ENCODE results near the gene ZNF716.
"Not testable (repeated sequence)": the region's sequence is repeated elsewhere in the genome, so short reads cannot be mapped to it uniquely, and the experiment has no call there.

ZNF716 gene

GRCh38 chr7:57449904-57450303, at the start of gene ZNF716:
Gene ZNF716 (plus strand): TSS chr7:57450177. CDS start chr7:57450289, 112 bp downstream.
- no peak for DNase-seq

DNA sequence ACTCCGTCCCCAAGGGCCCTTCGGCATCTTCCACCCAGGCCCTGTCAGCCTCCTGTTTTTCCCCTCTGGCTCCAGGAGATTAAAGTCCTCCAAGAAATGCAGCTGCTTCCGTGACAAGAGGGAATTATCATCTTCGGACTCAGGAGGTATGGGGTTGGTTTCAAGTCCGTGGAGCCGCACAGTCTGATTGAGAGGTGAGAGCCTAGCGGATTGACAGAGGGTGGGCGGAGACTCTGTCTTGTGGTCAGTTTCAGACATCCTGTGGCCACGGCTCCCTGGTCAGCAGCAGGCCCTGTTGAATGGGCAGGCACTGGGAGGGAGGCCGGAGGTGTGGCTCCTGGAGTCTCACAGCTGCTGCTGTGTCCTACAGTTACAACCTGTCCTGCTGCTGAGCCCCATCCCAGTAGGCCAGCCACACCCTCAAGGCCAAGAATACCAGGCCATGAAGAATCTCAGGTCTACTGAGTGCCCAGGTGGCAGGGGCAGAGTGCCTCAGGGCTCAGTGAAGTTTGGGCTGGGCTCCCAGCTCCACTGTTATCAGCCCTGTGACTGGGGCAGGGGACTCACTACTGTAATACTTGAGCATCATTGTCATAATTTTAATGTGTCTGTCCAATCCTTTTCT, 49.3 kb upstream of the ZNF716 start:
- DNase-seq: no peak

DNA sequence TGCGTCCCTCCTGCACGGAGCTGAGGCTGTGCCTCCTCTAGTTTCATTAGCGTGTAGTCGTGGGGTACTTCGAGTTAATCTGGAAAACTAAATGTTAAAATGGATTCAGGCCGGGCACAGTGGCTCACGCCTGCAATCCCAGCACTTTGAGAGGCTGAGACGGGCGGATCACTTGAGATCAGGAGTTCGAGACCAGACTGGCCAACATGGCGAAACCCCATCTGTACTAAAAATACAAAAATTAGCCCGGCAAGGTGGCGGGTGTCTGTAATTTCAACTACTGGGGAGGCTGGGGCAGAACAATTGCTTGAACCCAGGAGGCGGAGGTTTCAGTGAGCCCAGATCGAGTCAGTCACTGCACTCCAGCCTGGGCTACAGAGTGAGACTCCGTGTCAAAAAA, 46.9 kb upstream of the ZNF716 start:
- DNase-seq: not testable (repeated sequence)

DNA sequence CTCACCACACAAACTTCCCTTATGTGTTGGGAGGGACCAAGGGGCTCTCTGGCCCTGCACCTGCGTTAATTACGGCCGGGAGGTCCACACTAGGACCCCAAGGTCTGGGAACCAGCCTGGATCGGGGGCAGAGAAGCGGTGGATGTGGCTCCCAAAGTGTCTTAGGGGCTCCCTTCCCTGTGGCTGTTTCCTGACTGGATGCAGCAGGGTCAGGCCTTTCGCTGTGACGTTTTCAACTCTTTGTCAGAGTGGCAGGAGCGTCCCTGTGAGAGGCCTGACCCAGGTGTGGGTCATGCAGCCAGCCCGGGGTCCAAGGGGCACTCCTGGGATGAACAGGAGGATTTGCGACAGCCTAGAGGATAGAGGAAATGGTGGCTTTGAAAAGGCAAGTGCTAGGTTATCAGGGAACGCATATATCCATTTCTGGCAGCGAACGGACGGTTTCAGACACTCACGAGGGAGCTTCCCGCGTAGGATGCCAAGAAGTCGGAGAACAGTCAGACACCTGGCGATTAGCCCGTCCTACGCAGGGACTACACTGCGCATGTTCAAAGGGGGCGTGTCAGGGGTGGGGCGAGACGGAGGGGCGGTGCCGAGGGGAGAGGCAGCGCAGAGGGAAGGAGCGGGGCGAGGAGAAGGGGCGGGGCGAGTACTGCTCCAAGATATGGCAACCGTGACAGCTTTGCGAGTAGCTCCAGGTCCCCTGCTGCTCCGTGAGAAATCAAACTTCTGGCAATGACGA, 46.2 kb upstream of the ZNF716 start:
- no peak for DNase-seq

- no peak for DNase-seq
Measured at GRCh38 chr7:57404343-57404966, 45.5 kb upstream of the ZNF716 start.

DNA sequence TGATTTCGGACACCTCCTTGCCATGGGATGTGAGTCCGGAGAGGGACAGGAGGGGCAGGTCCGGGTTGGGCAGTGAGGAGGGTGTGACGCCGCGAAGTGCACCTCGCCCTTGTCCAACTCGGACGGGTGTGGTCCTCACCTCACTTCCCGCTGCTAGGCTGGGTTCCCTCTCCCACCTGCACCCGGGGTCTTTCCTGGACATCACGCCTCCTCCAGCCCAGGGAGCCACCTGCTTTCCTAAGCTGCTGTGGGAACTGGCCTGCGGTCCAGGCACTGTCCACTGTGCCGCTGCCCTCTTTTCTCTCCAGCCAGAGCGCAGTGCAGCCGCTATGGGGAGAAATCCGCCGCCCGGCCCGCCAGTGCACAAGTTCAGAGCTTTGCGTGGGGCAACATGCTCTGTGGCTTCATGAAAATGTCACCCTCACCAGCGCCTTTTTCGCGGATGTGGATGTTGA, 45.0 kb upstream of the ZNF716 start:
- DNase-seq: no peak

DNA sequence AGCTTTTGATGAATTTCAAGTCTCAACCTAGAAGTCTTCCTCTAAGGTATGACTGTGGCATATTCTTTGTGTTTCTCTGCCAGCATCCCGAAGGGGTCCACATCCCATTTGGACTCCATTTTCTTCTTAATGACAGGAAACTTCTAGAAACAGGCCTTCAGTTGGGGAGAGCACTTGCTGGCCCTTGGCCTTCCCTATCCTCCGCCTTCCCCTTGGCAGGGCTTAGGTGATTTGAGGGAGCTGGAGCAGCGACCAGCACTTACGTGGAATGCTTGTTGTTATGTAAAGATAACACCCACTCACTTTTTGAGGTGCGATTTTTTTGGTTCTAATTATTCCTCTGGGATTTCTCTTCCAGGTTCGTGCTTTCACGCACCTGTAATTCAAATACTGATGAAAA, 42.9 kb upstream of the ZNF716 start:
- no peak for DNase-seq

DNA sequence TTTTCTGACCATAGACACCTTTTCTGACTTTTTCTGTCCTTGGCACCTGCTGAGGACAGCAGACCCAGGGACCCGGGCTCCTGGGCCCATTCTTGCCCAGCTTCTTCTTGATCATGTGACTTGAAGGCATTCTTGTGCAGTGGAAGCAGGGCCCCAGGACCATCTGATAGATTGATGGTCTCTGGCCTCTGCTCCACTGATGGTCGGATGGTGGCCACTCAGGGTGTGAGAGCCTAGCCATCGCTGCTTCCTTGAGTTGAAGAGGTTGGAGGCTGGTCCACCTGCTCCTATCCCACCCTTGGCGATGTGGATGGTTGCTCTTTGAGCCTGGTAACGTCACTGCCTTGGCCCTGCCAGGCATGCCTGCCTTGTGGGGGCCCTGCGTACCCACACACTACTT, 37.8 kb upstream of the ZNF716 start:
- DNase-seq: no peak

DNA sequence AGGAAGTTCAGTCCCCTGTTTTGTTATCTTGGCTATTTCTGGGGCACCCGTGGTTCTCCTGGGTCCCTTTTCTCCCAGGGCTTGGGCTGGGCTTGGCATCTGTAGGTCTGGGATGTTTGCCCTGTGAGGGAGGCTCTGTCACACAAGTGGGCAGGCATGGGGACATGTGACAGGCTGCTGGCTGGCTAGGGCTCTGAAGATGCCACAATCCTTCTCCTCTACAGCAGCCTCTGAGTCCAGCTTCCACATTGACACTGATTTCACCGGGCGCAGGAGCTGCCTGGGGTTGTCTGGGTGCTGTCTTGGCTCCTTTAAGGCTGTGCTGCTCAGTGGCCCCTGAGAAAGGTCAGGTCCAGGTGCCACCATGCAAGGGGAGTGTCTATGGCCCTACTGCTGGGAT, 37.4 kb upstream of the ZNF716 start:
- no peak for DNase-seq

DNA sequence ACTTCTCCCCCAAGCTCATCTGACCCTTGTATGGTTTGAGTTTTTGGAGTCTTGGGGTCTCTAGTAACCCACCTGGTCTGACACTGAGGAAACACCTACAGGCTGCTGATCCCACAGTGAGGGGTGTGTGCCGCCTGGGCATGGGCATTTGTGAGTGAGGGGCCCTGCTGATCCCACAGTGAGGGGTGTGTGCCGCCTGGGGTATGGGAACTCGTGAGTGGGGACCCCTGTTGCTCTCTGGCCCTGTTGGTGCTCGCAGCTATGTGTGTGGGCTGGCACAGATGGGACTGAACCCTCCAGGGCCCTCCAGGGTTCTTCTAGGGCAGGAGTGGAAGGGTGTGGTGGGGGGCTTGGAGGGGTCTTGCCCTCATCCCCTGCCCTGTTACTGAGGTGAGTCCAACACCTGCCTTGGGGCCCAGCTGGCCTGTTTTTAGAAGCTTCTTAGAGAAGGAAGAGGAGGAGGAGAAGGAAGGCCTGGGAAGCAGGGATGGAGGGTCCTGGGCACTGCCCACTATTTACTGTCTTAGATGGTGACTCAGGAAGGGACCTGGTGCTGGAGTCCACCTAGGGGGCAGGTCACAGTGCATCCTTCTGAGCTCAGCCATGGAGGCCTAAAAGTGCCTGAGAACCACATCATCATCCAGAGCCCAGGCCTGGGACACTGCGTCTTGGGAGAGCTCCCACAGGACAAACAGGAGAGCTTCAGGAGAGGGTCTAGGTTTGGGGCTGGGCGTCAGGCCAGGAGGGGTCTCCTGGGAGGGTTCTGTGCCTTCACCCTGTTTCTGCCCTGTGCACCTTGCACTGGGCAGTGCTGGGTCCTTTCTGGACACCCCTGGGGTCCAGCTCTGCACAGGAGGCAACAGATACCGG, 36.2 kb upstream of the ZNF716 start:
- DNase-seq: no peak

DNA sequence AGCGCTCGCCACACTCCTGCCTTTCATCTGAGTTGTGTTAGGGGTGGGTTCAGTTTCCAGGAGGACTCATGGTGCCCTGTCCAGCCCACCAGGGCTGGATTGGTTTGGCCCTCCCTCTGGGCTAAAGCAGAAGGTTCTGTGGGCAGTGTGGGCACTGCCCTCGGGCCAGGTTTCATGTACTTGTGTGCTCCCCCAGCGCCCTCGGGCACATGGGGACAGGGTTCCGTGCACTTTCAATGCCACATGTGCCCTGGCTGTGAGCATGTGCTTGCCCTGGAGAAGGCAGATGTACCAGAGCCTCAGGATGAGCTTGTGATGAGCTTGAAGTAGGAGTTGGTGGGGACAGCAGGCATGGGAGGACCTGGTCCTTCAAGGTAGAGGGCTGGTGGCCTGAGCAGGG, 35.6 kb upstream of the ZNF716 start:
- no peak for DNase-seq

GRCh38 chr7:57414852-57415251, 35.1 kb upstream of the ZNF716 start:
- DNase-seq: no peak

DNA sequence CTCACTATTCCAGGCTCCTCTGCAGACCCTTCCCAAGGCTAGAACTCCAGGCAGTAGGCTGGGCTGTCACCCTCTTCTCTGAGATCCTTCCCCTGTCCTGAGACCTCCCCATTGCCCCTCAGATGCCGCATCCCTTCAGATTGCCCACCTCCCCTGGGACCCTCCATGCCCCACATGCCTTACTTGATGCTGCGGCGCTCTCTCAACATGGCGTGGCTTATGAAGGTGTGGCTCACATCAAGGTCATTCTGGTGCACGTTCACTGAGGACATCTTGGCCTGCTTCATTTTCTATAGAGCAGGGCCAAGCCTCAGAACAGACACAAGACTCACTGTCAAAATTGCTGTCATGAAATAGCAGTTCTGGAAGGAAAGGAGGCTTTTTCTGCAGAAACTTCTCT, 34.7 kb upstream of the ZNF716 start:
- DNase-seq: no peak

GRCh38 chr7:57415730-57416129, 34.2 kb upstream of the ZNF716 start:
- DNase-seq: no peak

DNA sequence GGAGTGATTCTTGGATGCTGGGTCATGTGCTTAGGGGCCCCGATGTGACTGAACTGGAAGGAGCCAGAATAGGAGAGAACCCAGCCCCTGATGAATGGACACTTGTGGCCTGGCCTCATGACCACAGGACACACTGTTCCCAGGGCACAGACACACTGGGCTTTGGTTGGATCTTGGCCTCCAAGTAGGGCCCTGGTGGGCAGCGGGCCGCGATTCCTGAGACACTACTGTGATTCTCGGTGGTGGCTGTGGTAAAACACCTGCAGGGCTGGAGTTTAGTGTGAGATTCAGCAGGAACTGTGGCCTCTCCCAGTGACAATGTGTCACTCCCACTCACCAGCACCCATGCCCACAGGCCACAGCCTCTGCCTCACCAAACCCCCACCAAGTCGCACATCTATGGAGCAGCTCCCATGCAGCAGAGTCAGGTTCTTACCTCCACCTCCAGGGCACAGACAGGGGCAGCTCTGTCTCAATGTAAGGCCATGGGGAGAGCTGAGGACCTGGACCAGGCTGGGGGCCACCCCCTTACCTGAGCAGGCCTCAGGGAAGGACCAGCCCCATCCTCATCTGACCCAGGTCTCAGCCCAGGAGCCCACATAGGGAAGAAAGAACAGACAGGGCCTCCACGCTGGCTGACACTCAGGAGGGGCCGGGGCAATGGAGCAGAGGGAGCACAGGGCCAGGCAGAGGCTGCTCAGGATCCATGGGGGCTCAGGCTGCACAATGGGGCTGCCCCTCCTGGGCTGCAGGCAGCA, 33.2 kb upstream of the ZNF716 start:
- no peak for DNase-seq

DNA sequence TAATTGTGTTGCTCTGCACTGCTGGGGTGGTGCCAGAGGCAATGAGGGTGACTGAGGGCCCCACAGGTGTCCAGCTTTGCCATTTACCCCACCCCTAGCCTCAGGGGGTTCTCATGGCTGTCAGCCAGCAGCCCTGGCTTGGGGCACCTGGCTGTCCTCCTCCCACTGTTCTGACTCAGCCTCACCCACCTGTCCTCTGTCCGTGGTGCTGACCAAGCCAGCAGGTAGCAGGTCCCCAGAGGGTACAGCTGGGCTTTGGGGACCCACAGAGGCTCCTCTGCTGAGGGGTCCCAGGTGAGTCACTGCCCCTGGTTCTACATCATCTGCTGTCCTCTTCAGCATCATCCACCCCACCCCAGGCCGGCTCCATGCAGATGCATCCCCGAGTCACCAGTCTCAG, 32.2 kb upstream of the ZNF716 start:
- DNase-seq: no peak

DNA sequence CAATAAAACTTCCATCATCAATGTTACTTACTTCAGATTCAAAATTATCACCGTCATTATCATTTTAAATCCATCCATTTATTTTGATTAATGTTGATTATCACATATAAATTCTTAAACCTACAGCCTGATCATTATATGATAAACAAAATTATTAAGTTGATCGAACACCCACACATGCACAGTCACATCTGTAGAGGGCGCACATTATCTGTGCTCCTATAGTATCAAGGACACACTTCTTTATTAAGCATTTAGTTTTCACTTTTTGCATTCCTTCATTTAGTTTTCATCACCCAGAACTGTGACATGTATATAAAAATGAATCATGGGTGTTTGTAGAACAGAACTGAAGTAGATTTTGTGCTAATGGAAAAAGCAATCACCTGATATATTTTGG, 26.2 kb upstream of the ZNF716 start:
- no peak for DNase-seq

DNA sequence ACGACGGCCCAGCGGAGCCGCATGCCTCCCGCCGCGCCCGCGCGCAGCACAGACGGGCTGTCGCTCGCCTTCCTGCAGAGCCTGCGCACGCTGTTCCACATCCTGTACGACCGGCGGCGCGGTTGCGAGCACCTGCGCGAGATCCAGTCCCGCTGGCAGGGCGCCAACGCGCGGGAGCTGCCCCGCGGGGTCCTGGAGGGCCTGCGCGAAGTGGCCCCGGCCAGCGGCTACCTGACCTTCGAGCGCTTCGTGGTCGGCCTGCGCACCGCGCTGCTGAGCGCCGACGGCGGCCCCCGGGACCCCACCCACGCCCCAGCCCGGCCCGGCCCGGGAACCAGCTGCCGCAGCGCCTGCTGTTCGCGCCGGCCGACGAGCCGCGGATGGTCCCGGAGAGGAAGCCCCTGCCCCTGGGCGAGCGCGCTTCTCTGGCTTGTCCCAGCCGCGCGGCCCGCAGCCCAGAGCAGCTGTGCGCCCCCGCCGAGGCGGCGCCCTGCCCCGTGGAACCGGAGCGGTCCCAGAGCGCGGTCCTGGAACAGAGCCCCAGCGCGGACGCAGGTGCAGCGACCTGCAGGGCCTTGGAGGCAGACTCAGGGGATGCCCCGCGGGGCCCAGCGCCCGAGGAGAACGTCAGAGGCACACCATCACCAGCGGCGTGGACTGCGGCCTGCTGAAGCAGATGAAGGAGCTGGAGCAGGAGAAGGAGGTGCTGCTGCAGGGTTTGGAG, 25.3 kb upstream of the ZNF716 start:
- no peak for DNase-seq

DNA sequence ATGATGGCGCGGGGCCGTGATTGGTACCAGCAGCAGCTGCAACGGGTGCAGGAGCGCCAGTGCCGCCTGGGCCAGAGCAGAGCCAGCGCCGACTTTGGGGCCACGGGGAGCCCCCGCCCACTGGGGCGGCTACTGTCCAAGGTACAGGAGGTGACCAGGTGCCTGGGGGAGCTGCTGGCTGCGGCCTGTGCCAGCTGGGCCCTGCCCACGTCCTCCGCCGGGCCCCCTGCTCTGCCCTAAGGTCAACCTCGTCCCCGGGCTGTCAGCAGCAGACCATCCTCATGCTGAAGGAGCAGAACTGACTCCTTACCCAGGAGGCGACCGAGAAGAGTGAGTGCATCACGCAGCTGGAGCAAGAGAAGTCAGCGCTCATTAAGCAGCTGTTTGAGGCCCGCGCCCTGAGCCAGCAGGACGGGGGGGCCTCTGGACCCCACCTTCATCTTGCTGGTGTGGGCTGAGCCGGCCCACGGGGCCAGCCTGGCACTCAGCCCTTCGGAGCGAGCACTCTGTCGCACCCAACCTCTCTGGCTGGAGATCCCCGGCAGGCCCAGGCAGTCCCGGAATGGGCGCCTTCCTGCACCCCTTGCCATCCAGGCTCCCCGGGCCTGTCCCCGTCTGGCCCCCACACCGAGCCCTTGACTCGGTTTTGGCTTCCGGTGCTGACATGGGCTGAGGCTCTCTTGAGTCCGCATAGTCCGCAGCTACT, 24.6 kb upstream of the ZNF716 start:
- DNase-seq: no peak

GRCh38 chr7:57425969-57426628, 23.9 kb upstream of the ZNF716 start:
- no peak for DNase-seq

DNA sequence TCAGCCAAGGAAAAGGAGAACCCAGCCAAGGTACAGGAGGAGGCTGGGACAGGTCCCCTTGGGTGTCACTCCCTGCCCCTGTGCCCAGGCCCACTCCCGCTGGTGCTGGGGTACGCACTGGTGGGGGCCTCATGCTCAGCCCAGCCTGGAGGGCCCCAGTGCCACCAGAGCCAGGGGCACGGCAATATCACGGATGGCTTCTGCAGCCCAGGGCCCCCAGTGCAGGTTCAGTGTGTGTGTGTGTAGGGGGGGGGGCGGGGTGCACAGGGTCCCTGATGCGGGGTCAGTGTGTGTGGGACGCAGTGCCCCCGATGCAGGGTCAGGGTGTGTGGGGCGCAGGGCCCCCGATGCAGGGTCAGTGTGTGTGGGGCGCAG, 23.4 kb upstream of the ZNF716 start:
- no peak for DNase-seq
